SKM-1 treated with dmso at 0.1 percent for 144 hours (cell line): Measurements from ENCODE around the gene NANS.

ENCODE experiments used
- DNase-seq: peaks from one replicate; lab custom pipeline; 2025; ENCODE audit not compliant: unreplicated experiment; lab: John Stamatoyannopoulos, UW

The NANS gene

DNA sequence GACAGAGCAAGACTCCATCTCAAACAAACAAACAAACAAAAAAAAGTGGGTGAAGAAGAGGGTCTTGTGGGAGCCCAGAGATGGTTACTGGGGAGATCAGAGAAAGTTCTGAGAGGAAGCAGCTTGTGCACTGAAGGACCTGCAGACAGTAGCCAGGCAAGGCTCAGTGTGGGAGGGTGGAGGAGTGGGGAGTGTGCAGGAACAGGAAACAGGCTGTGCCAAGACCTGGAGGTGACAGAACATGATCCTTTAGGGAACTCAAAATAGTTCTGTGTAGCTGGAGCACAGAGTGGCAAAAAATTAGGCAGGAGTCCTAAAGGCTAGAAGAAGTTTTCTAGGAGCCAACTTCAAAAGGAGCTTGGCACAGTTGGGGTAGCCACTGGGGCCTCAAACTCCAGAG lies 19.2 kb upstream of the NANS start:
- DNase-seq, result peak; percentile 41

DNA sequence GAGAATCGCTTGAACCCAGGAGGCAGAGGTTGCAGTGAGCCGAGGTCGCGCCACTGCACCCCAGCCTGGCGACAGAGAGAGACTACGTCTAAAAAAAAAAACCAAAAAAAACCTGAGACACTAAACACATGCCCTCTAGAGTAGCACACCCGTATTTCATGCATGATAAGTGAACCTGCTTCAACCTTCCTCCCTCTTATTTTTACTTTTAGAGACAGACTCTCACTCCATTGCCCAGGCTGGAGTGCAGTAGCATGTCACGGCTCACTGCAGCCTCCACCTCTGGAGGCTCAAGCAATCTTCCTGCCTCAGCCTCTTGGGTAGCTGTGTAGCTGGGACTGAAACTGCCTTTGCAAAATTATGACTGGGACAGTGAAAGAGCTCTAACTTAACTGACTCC lies 17.6 kb upstream of the NANS start:
- DNase-seq, result no peak

DNA sequence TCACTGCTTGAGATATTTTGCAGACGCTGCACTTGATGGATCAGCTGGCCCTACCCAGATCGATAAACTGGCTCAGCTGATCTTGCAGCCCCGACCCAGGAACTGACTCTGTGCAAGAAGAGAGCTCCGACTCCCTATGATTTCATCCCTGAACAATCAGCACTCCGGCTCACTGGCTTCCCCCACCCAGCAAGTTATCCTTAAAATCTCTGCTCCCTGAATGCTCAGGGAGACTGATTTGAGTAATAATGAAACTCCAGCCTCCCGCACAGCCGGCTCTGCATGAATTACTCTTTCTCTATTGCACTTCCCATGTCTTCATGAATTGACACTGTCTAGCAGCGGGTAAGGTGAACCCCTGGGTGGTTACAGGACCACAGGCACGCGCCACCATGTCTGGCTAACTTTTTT lies 16.9 kb upstream of the NANS start:
- no peak for DNase-seq

DNA sequence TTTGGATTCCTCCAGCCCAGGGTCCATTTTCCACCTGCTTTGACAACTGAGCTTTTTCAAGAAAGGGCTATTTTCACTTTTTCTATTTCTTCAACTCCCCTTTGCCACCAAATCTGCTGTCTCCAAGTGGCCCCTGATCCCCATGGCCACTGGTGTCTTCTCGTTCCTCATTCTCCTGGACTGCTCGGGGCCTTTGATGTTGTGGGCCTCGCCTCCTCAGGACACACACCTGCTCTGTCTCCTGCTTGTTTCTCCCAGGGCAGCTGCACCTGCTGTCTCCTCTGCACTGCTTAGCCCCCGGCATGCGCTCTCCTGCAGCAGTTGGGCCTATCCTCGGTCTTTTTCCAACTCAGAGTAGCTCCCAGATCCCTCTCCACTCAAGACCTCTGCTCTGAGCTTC lies 16.3 kb upstream of the NANS start:
- no peak for DNase-seq

DNA sequence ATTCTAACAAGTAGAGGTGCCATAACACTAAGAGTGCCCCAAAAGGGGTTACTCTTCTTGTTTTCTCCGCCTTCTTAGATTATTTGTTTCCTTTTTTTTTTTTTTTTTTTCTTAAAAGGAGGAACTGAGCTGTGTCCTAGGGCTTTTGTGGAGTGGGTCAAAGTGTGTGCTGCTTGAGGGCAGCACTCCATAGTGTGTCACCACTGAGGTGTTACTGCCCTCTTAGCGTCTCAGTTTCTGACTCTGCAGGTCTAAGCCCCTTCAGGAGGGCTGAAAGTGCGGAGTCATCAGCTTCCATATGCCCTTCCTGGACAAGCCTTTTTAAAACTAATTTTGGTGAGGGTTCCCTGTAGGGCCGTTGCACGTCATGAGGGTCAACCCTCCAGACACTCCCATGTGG lies 12.6 kb upstream of the NANS start:
- no peak for DNase-seq

DNA sequence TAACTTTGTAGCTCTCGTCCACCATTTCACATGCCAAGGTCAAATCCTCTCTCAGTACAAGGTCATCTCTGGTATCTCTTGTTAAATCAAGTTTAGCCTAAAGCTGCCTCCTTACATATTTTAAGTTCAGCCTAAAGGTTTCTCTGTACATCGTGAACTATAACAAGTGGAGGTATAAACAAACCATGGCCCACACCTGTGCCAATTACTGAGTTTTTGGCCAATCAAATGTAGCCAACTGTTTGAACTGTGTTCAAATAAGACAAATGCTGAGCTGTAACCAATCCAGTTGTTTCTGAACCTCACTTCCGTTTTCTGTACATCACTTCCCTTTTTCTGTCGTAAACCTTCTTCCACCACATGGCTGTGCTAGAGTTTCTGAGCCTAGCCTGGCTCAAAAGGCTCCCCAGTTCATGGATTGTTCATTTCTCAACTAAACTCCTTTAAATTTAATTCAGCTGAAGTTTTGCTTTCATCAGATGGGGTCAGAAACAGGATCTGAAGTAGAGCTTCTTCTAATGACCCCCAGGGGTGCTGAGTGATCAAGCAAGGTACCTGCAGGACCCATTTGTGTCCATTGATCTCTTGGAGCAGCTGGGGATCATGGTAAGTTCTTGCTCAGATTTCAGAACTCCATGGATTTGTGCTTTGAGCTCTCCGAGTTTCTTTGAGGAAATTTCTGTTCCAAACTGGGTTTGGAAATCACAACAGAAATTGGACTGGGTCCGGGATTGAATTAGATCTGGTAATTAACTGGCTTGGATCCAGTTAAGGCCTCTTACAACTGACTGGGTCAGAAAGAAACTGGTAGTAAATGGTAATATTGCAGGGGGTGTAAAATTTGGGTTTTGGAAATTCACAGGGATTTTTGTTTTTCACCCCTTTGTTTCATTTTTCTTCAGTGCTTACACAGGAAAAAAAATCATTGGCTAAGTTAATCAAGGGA lies 11.0 kb upstream of the NANS start:
- DNase-seq, result peak; percentile 79

DNA sequence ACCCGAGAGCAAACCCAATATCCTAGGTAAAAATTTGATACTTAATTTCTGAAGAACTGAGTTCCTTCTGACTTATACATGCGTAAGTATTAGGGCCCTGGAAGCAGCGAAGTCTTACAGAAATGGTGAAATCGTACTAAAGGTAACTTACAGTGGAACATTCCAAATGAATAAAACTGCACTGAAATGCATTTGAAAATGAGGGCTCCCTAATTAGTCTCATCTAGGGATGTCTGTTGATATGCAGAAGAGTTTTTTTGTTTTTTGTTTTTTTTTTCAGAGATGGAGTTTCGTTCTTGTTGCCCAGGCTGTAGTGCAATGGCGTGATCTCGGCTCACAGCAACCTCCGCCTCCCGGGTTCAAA lies 10.4 kb upstream of the NANS start:
- DNase-seq, result no peak

DNA sequence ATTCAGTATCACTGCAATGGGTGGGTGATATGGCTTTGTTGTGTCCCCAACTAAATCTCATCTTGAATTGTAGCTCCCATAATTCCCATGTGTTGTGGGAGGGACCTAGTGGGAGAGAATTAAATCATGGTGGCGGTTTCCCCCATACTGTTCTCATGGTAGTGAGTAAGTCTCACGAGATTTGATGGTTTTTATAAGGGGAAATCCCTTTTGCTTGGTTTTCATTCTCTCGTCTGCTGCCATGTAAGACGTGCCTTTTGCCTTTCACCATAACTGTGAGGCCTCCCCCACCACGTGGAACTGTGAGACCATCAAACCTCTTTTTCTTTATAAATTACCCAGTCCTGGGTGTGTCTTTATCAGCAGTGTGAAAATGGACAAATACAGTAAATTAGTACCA lies 9.5 kb upstream of the NANS start:
- no peak for DNase-seq

DNA sequence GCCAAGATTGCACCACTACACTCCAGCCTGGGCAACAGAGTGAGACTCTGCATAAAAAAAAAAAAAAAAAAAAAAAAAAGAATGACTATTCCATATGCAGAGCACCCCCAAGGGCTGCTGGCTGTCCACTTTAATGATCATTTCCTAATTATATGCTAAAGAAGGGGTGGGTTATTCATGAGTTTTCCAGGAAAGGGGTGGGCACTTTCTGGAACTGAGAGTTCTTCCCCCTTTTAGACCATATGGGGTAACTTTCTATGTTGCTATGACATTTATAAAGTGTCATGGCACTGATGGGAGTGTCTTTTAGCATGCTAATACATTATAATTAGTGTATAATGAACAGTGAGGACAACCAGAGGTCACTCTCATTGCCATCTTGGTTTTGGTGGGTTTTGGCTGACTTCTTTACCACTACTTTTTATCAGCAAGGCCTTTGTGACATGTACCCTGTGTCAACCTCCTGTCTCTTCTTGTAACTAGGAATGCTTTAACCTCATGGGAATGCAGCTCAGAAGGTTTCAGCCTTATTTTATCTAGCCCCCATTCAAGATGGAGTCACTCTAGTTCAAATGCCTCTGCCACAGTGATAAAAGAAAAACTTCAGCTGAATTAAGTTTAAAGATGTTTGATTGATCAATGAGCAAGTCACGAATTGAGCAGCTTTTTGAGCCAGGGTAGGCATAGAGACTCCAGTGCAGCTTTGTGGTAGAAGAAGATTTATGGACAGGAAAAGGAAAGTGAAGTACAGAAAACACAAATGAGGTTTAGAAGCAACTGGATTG lies 7.1 kb upstream of the NANS start:
- no peak for DNase-seq

DNA sequence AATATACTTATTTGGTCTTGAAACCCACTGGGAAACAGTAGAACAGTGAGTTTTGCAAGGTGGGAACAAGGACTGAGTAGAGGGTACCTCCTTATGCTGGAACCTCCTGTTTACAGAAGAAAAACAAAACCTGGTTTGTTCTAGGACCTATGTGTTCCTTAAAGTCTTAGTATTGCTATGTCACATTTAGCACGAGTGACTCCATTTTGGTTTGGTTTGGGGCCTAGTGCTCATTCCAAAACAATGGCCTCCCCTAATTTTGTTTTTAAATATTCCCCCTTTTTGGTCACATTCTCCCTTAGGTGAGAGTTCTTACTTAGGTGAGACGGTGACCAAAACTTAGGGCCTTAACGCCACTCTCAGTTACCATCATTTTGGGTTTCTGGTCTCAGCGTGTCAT lies 6.2 kb upstream of the NANS start:
- no peak for DNase-seq

DNA sequence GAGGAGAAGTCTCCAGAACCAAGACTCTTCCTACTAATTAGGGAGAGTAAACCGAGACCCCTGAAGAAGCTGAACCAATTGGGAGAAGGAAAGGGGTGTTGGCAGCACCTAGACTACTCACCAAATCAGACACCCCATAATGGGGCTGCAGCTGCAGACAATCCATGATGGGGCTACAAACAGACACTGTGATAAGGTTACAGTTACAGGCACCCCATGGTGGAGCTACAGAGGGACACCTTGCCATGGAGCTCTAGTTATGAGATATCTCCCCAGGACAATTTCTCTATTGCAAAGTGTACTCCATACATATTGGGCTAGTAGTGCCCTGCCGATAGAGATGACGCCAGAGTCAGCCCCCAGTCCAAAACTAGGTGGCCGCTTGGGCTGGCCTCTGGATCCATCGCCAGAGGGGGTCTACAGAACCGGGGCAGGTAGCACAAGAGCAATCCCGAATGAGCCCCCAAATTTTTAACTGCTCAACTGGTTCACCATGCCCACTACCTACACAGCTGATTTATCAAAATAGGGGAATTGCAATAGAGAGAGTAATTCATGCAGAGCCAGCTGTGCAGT lies 2.1 kb upstream of the NANS start:
- no peak for DNase-seq

DNA sequence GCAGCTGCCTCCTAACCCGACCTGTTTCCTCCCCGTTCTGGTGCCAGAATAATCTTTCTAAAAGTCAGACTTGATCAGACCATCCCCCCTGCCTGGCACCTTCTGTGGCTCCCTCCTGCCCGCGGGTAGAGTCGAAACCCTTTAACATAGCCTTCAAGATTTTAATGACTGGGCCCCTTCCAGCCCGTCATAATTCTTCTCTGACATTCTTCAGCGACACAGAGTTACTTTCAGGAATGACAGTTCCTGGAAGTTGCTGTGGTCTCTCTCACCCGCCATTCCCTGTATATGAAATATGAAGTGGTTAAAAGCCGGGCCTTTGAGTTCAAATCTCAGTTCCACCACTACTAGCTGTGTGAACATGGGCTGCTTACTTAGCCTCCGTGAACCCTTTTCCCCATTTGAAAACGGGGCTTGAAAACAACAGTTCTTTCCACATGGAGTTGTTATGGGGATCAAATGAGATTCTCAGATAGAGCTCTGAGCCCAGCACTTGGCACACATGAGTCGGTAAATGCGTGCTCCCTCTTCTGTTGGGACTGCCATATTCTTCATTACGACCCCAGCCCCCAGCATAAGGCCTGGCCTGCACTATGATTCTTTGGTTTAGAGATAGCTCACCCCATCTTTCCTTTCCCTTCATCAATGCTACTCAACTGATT lies 737 bp downstream of the NANS start:
- no peak for DNase-seq

DNA sequence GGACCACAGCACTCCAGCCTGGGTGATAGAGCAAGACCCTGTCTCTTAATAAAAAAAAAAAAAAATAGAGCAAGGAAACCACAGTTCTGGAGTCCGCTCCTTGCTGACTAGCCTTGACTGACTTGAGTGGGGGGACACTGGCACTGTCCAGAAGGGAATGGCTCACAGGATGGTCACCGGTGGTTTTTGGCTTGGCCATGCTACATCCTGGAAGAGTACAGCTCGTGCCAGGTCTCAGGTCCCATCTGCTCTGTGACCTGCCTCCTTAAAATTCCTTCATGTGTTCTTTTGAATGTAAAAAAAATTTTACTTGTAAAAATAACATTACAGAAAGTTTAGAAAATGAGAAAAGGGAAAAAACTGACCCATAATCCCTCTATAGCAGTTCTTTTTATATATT lies 5.6 kb downstream of the NANS start:
- DNase-seq, result no peak

DNA sequence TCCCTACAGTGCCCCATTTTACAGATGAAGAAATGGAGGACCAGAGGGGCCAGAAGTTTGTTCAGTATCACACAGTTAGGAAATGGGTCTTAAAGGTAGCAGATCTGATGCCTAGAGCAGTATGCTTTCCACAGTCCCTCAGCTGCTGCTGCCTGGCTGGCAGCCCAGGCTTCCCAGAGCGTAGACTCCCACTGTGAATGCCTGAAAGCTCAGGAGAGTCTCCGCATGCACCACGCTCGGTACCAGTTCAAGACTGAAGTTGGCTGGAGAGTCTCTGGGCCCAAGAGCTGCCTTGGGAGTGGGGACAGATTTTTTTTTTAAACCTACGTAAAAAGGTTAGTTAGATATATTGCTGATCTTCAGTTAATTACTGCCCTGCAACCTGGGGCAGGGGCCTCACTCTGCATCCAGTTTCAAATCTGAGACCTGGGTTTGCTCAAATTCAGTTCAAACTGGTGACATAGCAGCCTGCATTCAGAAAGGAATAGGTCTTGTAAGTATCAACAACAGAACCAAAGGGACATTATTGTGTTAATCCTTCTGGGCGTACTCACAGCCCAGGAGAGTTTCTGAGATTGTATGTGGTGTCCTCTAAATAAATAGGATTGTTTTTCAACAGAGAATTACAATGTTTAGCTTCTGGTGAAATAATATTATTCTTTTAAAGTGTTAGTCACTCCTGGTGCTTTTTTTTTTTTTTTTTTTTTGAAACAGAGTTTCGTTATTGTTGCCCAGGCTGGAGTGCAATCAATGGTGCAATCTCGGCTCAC lies 8.3 kb downstream of the NANS start:
- no peak for DNase-seq

DNA sequence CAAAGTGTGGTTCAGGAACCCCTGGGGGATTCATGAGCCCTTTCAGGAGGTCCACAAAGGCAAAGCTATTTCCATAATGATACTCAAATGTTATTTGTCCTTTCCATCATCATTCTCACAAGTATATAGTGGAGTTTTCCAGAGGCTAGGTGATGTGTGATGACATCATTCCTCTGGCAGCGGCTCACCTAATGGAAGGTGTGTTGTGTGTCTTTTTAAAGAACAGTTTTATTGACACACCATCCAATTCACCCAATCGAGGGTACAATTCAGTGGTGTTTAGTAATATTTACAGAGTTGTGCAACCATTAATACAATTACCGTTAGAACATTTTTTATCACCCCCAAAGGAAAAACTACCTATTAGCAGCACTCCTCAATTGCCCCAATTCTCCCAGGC lies 9.7 kb downstream of the NANS start:
- no peak for DNase-seq

DNA sequence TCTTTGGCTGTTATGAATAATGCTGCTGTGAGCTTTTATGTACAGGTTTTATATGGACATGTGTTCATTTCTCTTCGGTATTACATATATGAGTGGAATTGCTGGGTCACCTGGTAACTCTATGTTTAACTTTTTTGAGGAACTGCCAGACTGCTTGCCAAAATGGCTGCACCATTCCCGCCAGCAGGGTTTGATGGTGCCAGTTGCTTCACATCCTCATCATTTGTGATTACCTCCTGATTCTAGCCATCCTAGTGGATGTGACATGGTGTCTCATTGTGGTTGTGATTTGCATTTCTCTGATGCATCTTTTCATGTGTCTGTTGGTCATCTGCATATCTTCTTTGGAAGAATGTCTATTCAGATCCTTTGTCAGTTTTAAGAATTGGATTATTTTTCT lies 10.7 kb downstream of the NANS start:
- no peak for DNase-seq

DNA sequence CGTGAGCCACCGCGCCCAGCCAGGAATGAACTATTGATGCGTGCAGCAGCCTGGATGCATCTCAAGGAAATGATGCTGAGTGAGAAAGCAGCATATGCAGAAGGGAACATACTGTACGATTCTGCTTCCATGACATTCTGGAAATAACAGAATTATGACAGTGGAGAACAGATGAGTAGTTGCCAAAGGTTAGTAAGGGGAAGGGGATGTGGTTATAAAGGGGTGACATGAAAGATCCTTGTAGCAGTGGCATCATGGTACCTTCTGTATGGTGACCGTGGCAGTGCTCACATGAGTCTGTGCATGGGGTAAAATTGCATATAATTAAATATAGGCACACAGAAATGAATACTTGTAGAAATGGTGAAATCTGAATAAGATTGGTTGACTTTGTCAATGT lies 13.0 kb downstream of the NANS start:
- DNase-seq, result no peak

DNA sequence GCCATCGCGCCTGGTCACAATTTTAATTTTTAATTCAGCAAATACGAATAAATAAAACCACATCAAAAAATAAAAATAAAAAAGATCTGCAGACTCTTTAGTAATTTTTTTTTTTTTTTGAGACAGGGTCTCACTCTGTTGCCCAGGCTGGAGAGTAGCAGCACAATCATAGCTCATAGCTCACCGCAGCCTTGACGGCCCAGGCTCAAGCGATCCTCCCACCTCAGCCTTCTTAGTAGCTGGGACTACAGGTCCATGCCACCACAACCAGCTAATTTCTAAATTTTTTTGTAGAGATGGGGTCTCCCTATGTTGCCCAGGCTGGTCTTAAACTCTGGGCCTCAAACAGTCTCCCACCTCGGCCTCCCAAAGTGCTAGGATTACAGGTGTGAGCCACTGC lies 14.2 kb downstream of the NANS start:
- DNase-seq, result no peak

DNA sequence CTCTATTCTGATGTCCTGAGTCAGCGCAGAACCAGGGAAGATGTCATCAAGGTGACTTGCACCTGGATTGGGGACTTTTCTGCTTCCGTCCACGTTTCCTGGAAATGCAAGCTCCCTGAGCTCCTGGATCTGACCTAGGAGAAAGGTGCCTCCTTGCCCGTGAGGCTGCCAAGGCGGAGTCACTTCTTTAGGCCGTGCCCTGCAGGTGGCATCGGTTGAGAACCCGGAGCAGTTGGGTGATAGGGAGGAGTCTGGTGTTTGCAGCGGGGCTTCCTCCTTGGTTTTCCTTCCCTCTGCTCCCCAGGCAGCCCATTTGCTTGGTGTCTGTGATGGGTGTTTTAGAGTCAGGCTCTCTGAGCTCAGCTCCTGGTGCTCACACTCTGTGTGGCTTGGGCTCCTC lies 15.2 kb downstream of the NANS start:
- DNase-seq, result no peak

DNA sequence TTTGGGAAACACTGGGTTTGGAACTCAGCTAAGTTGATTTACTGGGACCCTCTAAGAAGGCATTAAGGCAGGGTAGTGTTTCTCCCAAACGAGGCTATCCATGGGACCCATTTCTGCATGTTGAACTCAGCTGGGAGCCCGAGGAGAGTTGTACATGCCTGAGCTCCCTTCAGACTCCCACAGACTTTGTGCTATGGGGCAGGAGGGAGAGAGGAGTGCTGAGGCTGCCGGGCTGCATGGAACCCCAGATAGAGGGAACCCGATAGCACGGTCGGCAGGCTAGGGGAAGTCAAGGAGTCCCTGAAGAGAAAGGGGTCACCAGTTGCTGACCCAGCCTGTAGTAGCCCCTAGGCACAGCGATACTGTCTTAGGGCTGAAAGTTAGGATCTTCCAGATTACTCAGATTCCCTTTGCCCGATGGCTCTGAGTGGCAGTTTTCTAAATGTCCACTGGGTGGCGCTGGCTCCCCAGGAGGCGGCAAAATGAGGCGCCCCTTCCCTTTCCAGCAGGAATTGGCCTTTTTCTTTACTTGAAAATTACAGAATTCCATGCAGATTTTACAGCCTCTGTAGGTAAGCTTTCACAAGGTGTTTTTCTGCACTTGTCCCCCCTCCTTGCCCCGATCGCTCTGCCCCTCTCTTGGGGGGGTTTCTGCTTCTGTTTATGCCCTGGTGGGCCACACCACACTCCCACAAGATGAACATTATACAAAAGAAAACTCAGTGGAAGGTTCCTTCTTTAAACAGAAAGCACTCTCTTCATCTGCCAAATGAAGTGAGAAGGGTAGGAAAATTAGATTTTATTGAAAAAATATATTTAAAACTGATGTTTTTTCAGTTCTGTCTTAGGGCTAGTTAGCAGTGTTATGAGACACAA lies 17.8 kb downstream of the NANS start:
- peak; percentile 8 for DNase-seq
